NOMO-1 (cell line): Measurements from ENCODE around the gene USP8.
A peak's percentile ranks its signal among the peaks of the same experiment; 100 is the strongest.
"Not testable (repeated sequence)": the region's sequence is repeated elsewhere in the genome, so short reads cannot be mapped to it uniquely, and the experiment has no call there.

Source experiments
- DNase-seq, 2 experiments: peaks; one replicate each; lab custom pipeline; 2025; ENCODE audit not compliant: unreplicated experiment in 2 of 2; lab: John Stamatoyannopoulos, UW

The USP8 gene

DNA sequence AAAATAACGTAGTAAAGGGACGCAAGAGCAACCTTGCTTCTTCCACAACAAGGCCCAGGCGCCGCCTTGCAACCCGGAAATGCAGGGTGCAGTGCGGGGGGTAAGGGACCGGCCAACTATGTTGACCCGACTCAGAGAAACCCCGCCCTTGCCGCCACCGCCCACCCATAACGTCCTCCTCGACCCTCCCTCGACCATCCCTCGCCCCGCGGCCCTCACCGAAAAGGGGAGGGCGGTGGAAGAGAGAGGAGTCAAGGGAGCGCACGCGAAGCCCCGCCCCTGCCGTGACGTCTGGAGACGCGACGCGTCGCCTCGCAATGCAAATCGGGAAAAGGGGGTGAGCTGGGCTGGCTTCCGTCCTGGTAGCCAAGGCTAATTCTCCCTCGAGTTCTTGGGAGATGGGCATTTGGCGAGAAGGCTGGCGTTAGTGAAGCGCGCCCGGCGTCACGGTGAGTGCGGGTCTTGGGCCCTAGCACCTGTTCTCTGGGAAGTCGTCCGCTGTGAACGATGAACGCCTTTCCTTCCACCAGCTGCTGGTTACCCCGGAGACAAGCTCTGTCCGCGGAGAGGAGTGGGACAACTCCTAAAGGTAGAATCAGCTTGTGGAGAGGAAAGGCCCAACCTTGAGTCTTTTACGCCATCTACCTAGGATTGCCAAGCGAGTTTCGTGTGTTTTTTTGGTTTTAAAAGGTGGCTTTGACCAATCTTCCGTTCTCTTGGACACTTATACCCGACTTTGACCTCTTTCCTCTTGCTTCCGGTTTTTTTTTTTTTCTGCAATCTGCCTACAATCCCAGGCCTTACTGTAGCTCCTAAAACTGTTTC lies at the start of gene USP8:
Gene USP8, plus strand, starts transcription at position 340 of the 825 bp plus-strand sequence. CDS start 14,669 bp downstream, outside the sequence.
- DNase-seq: peak; percentile 95 to 97

DNA sequence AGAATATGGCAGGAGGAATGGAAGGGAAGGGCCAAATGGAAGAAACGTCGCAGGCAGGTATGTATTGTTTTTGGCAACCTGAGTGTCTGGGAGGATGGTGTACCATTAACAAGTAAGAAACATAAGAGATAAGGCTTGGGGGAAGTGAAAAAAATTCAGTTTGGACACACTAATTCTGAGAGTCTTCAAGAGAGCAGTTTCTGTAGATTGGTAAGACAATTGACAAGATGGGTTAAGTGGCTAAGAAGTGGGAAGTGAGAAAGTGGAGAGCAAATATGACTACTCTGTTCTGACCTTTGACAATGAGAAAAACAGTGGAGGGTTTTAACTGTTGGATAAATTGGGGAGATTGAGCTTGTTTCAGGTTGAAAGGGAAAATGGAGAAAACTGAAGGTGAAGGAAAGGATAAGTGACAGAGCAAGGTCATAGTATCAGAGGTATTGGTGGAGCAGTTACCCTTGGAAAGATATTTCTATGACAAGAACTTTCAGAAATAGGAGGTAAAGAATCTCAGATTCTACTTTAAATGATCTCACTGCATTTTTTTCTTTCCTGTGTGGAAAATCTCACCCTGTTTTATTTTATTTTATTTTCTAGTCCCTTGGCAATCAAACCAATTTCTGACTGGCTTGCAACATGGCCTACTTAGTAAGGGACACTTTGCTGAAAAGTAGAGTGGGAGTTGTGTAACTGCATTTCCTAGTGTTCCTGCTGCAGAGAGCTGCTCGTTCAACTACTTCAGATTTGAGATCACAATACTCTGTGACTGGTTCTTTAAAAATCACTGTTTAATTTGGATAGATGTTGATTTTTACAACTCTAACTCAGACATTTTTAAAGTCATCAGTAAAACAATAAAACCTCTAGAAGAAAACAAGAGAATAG lies 46.1 kb upstream of the USP8 start:
- DNase-seq: peak; percentile 32 to 78

DNA sequence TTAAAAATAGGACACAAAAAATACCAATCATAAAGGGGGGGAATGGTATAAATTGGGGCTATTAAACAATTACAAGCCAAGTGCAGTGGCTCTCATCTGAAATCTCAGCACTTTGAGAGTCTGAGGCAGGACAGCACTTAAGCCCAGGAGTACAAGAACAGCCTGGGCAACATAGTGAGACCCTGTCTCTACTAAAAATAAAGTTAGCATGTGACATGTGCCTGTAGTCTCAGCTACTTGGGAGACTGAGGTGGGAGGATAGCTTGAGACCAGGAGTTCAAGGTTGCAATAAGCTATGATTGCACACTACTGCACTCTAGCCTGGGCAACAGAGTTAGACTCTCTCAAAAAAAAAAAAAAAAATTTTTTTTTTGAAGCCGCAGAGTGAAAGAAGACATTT lies 45.4 kb upstream of the USP8 start:
- DNase-seq: no peak

DNA sequence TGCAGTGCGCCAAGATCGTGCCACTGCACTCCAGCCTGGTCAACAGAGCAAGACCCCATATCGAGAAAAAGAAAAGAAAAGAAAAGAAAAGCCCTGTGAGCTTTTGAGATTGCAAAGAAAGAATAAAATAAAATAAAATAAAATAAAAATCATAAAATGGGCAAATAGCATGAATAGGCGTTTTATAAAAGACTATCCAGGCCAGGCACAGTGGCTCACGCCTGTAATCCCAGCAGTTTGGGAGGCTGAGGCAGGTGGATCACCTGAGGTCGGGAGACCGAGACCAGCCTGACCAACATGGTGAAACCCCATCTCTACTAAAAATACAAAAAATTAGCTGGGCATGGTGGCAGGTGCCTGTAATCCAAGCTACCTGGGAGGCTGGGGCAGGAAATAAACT lies 44.8 kb upstream of the USP8 start:
- DNase-seq: not testable (repeated sequence)

DNA sequence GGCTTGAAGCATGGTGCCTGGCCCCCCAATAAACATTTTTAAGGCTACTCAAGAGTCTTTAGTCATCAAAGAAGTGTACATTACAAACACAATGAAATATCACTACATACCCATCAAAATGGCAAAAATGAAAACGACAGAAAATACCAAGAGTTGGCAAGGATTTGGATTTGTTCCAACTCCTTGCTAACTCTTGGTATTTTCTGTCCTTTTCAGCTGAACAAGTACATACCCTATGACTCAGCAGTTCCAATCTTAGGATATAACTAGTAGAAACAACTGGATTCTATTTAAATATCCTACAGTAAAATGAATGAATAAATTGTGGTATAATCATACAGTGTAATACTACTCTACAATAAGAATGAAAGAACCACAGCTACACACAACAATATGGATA lies 44.1 kb upstream of the USP8 start:
- DNase-seq: no peak

DNA sequence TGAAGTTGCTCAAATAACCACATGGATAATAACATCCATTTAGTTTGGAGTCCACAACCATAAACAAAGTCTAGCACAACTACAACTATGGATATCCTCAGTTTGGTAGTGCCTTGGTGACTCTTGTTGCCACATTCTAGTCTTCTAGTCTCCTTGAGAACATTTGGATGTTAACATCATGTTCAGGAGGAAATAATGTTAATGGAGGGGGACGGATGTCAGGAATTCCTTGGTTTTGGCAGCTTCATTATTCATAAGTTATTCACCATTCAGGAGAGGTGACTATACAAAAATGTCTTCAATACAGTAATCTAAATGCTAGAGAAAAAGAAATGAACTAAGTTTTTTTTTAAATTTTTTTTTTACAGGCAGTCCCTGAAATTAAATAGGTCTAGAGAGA lies 42.8 kb upstream of the USP8 start:
- no peak for DNase-seq

DNA sequence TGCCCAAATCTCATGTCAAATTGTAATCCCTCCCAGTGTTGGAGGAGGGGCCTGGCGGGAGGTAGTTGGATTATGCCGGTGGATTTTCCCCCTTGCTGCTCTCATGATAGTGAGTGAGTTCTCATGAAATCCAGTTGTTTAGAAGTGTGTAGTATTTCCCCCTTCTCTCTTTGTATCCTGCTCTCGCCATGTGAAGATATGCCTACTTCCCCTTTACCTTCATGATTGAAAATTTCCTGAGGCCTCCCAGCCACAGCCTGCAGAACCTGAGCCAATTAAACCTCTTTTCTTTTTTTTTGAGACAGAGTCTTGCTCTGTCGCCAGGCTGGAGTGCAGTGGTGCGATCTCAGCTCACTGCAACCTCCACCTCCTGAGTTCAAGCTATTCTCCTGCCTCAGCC lies 41.8 kb upstream of the USP8 start:
- DNase-seq: peak; percentile 53 to 58

DNA sequence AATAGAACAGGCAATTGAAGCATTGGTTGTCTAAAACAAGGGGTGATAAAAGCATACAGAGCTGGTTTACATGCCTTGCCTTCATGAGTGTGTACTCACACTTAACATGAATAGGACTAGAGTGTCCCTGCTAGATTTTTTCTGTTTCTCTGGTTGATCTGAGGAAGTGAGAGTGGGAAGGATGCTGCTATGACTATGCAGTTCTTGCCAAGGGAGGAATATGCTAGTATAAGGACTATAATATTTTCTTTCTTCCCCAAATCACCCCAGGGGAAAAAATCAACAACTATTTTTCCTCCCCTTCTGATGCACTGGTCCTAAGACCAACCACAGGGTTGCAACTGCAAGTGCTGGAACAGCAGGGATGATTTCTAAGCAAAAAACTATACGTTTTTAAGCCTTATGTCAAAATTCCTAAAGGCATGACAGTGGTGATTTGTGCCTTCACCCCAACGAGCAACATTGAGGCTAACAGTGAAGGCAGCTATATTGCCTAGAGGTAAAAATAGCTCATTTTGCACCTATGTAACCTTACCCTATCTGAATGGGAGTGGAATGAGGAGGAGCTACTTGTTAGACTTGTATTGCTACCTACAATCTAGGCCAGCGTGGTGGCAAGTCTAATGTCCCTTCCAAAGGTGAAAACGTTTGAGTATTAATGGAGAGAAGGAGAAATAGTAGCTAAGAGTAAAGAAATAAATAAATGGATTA lies 33.5 kb upstream of the USP8 start:
- DNase-seq: peak; percentile 18 to 83

DNA sequence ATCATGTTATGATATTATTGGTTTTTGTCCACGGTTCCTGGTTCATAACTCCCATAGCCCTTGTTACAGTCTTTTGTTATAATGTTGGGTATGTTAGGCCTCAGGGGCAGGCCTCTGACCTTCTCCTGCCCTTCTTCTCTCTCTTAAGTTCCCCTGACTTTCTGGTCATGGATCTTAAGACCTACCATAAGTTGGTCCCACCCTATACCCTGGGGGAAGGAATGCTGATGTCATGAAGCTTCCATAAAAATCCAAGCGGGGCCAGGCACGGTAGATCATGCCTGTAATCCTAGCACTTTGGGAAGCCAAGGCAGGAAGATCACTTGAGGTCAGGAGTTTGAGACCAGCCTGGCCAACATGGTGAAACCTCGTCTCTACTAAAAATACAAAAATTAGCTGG lies 32.6 kb upstream of the USP8 start:
- not testable (repeated sequence) for DNase-seq

DNA sequence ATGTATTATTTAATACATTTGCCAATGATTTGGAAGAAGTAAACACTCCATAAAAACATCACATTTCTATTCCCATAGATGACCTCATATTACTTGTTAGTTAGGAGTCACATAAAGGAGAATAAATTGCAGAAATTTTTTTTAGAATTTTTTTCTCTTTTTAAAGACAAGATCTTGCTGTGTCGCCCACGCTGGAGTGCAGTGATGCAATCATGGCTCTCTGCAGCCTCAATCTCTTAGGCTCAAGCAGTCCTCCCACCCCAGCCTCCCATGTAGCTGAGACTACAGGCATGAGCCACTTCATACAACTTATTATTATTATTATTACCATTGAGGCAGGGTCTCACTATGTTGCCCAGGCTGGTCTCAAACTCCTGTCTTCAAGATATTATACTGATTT lies 12.3 kb upstream of the USP8 start:
- no peak for DNase-seq

DNA sequence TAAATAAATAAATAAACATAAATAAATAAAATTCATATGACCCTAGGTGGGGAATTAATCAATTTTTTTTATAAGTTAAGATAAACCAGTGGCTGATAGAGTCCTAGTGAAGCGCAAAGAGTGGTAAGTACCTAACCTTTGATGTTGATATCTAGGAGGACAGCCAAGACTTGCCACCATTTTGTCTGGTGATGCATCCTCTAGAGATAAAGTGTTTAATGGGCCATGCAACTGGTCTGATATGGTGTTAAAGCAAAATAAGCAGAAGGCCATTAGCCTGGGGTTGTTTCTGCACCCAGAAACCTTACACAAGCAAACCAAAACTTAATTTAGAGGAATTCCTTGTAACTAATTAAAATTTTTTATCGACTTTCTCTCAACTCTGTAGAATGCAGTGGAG lies 9.6 kb upstream of the USP8 start:
- DNase-seq: no peak

DNA sequence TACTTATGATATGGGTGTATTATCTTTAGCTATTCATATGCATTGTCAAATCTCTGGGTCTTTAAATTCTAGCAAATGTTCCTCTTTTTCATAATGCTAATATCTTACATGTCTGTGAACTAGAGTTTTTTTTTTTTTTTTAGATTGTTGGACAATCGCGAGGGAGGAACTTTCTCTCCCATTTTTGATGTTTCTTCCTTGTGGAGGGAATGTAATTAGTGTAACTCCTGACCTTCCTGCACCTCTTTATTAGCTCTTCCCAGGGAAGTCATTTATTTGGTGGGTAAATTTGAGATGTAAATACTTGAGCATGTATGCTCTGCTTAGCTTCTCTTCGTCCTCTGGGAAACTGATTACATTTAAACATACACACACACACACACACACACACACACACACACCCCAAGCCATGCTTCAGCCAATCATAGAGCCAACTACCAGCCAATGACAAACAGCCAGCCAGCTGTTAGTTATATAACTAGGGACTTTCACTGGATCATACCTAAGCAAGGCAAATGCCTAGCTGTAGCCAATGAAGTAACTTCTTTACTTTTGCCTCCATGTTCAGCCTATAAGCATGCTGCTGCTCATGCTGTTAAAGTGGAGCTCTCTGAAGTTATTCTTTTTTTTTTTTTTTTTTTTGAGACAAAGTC lies 8.3 kb upstream of the USP8 start:
- DNase-seq: no peak

DNA sequence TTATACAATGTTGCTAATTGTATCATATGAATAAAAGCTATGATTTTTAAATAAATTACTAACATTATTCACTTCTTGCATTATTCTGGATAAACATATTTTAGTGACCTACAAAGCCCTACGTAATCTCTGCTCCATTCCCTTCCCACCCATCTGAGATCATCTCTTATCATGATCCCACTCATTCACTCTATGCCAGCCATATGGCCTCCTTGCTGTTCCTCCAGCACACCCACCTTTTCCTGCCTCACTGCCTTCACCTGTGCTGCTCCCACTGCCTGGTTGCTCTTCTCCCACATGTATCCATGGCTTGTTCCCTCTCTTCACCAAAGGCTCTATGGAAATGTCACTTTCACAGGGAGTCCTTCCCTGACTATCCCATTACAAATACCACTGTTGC lies 7.3 kb upstream of the USP8 start:
- DNase-seq: no peak

DNA sequence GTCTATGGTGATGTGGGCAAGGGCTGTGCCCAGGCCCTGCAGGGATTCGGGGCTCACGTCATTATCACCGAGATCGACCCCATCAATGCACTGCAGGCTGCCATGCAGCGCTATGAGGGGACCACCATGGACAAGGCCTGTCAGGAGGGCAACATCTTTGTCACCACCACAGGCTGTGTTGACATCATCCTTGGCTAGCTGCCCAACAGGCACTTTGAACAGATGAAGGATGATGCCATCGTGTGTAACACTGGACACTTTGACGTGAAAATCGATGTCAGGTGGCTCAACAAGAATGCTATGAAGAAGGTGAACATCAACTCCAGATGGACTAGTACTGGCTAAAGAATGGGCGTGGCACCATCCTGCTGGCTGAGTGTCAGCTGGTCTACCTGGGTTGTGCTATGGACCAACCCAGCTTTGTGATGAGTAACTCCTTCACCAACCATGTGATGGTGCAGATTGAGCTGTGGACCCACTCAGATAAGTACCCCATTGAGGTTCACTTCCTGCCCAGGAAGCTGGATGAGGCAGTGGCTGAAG lies 6.1 kb upstream of the USP8 start:
- no peak for DNase-seq

DNA sequence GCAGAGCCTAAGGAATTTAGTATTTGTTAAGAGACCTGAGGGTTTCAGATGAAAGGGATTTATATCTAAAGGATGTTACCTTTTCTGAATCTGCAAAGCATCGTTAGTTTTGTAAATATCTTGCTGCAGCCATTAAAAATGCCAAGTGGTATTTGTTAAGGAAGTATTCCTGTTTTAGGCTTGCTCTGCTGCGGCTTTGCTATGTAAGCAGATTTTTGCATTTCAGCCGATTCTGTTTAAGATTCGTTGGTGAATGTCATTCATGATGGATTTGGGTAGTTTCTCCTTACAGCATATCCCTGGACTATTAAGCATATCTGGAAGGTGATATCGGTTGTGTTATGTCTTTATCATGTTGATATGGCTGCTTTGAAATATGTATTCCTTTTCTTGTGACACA lies 1.0 kb downstream of the USP8 start:
- peak in 1 of 2 experiments; percentile 11 for DNase-seq

DNA sequence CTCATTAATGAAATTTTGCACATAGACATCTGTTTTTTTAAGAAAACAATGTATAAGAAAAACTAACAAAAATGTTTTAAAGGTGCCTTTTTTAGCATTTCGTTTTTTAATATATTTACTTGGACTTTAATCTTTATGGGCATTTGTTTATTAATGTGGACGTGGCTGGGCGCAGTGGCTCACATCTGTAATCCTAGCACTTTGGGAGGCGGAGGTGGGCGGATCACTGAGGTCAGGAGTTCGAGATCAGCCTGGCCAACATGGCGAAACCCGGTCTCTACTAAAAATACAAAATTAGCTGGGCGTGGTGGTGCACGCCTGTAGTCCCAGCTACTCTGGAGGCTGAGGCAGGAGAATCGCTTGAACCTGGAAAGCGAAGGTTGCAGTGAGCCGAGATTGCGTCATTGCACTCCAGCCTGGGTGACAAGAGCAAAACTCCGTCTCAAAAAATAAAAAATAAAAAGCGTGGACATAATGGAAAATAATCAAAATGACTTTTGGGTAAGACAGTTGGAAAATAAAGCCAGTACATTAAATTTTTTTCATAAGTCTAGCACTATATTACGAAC lies 1.6 kb downstream of the USP8 start:
- DNase-seq: not testable (repeated sequence)

DNA sequence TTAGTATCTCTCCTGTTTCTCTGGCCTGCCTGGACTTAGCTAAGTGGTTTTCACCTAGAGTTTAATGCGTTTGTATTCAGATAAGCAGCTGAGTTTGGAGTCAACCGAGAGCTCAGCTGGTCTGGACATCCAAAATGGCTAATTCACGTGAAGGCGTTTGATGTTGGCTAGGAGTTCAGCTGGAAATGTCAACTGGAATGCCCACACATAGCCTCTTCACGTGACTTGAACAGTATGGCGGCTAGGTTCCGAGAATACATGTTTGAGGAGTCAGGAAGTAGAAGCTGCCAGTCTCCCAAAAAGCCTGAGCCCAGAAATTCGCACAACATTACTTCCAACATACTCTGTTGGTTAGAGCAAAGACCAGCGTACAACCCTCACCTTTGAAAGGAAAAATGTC lies 2.2 kb downstream of the USP8 start:
- no peak for DNase-seq

DNA sequence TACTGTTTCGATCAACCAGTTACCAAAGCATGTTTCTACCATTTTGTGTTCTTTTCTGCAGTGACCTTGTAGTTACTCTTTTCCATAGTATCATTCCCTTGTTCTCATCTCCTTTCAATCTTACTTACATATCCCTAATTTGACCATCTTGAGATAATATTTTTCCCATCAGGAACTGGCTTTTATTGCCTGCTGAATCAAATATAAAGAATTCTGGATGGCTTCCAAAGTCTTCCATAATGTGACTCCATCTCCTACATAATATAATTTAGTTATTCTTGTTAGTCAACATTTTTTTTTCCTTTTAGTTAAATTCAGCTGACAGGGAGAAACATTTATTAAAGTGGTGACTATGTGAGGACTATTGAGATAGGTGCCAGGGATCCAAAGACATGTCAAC lies 7.0 kb downstream of the USP8 start:
- no peak for DNase-seq

DNA sequence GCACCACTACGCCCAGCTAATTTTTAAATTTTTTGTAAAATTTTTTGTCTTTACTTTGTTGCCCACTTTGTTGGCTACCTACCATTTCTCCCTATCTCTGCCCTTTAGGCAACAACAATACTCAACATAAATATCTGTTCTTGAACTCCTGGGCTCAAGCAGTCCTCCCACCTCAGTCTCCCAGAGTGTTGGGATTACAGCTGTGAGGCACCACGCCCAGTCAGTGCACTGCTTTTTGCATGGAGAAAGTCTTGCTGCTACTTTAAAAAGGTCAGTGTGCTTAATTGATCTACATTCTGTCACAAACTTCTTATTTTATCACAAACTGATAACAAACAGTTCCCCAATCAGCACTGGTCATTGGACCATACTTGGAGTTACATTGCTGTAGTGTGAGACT lies 8.0 kb downstream of the USP8 start:
- DNase-seq: no peak

DNA sequence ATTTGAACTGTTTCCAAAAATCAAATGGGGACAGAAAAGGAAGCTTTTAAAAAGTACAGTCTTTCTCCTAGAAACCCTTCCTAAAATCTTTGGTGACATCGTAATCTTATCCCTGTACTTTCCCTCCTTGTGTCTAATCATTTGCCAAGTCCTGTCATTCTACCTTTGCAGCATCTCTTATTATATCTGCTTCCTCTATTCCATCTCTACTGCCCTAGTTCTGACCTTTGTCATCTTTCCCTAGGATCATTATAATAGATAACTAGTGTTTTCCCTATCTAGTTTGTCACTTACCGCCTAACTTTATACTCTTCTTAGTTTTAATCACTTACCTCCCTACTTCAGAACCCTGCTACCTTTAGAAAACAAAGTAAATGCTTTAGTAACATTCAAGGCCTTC lies 11.6 kb downstream of the USP8 start:
- DNase-seq: no peak
